Measurements from ENCODE around the gene SH3TC1.

- TF ChIP-seq CTCF (IDR thresholded peaks at IDR 0.05) (no peak), POLR2A (IDR thresholded peaks at IDR 0.05) (no peak), EP300 (IDR thresholded peaks at IDR 0.05; ENCODE audit: low read depth) (peak; percentile 14), POLR2AphosphoS5 (IDR thresholded peaks at IDR 0.05) (peak in 2 of 3 donors; percentile 36 to 40)
These were observed 16.0 kb upstream of the SH3TC1 start for GRCh38 chr4:8182858-8183725.

Data from transverse colon (tissue), 4 donors.